Forelimb muscle (tissue), 1 donor: ENCODE measurements around the gene SERPINA12. TPM values are rescaled to one million over a fixed set of nuclear protein-coding genes. Genes with fewer than 3 reads are reported as not detected.
"Not testable (repeated sequence)": the region's sequence is repeated elsewhere in the genome, so short reads cannot be mapped to it uniquely, and the experiment has no call there.

Experiments
- DNase-seq: peaks from one replicate; pipeline ENCODE4 v3.0.0-alpha.2; 2013; ENCODE audit warnings: low read depth
- polyA plus RNA-seq: library from polyadenylated mRNA; unstranded; fragments of 120-200 nt; gene quantifications from one replicate; pipeline ENCODE4 v1.2.1, GENCODE V29; 2013; ENCODE audit not compliant: insufficient read length

SERPINA12 gene
- polyA plus RNA-seq, 1 donor: not detected

GRCh38 chr14:94489336-94489735 lies 19.9 kb downstream of the SERPINA12 start:
- DNase-seq: no peak

DNA sequence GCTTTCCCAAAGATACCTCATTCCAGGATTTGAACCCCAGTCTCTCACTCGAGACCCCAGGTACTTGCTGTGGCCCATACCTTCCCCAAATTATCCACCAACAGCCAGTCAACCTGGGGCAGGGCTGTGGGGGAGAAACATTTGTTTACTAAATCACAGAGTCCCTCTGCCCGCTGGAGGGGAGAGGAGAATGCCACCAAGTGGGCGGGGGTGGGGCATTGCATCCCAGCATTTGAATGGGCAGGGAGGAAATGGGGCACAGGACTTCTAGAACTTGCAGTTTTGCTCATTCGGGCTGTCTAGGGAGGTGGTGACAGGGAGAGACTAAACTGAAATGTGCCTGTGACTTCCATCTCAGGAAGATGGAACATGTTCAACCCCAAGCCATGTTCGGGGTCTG lies 22.4 kb downstream of the SERPINA12 start:
- DNase-seq: no peak

GRCh38 chr14:94485944-94486841 lies 23.1 kb downstream of the SERPINA12 start:
- no peak for DNase-seq

DNA sequence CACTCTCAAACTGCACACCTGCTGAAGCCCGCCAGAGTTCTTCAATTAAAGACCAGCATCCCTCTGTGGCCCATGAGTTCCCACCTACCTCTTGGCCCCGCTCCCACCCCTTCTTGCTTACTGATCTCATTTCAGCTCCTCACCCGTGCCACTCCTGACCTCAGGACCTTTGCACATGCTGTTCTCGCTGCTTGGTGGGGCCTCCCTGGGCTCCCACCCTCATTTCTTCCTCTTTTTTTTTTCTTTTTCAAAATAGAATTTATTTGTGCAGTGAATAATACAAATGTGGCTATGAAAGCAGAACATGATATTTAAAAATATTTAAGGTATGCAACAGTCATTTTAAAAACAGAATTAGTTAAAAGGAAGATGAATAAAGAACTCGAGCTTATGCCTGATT lies 24.8 kb downstream of the SERPINA12 start:
- no peak for DNase-seq

DNA sequence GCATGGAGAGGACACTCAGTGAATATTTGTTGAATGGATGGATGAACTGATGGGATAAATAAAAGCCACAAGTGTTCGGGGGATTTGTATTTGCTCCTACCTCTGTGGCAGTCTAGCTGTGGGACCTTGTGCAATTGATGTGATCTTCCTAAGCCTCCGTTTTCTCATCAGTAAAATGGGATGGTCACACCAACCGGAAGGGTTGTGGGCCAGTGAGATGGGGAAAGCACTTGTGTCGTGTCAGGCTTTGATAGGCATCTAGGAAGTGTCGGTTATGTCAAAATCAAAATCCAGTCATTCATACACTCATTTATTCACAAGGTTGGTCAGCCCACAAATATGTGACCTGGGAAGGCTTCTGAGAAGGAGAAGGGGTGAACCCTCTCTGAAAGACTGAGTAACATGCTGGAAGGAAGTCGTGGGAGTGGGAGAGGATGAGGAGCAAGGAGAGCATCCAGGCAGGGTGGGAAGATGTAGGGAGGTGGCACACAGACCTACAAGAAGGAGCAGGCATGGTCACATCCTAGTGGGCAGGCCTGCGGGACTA lies 25.5 kb downstream of the SERPINA12 start:
- DNase-seq: no peak

DNA sequence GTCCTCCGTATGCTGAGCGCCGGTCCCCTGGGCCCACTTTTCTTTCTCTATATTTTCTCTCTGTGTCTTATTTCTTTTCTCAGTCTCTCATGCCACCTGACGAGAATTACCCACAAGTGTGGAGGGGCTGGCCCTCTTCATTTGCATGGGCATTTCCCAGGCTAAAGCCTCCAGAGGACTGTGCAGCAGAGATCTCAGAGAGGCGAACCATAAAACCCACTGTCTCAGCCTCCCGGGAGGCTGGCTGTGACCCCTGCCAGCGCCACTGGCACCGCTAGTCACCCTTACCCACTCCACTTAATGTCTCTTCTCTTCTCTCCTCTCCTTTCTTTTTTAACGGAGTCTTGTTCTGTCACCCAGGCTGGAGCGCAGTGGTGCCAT lies 26.2 kb downstream of the SERPINA12 start:
- no peak for DNase-seq

DNA sequence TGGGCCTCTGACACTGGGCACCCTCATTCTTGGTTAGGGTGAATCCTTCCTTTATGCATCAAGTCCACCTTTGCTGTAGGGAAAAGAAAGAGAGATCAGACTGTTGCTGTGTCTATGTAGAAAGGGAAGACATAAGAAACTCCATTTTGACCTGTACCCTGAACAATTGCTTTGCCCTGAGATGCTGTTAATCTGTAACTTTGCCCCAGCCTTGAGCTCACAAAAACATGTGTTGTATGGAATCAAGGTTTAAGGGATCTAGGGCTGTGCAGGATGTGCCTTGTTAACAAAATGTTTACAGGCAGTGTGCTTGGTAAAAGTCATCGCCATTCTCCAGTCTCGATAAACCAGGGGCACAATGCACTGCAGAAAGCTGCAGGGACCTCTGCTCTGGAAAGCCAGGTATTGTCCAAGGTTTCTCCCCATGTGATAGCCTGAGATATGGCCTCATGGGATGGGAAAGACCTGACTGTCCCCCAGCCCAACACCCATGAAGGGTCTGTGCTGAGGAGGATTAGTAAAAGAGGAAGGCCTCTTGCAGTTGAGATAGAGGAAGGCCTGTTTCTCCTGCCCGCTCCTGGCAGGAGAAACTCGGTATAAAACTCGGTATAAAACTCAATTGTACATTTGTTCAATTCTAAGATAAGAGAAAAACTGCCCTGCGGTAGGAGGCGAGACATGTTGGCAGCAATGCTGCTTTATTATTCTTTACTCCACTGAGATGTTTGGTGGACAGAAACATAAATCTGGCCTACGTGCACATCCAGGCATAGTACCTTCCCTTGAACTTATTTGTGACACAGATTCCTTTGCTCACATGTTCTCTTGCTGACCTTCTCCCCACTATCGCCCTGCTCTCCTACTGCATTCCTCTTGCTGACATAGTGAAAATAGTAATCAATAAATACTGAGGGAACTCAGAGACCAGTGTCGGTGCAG lies 26.9 kb downstream of the SERPINA12 start:
- DNase-seq: not testable (repeated sequence)

GRCh38 chr14:94481468-94482131 lies 27.7 kb downstream of the SERPINA12 start:
- no peak for DNase-seq

DNA sequence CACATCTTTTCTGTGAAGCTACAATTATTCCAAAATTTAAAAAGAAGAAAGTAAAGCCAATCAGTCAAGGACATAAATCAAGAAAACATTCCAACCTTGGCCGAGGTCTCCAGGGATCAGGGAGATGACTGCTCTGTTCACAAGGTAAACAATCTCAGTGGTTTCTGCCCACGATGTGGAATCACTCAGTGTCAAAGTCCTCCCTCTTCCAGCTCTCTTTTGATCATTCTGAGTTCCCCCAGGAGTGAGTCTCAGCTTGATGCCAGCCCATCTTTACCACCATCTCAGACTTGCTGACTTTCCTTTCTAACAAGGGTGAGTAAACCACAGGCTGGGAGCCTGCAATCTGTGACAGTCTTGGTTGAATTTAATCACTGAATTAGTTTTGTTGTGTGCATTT lies 28.5 kb downstream of the SERPINA12 start:
- DNase-seq: no peak

- DNase-seq: no peak
Observed at GRCh38 chr14:94478420-94478819, 30.8 kb downstream of the SERPINA12 start.

DNA sequence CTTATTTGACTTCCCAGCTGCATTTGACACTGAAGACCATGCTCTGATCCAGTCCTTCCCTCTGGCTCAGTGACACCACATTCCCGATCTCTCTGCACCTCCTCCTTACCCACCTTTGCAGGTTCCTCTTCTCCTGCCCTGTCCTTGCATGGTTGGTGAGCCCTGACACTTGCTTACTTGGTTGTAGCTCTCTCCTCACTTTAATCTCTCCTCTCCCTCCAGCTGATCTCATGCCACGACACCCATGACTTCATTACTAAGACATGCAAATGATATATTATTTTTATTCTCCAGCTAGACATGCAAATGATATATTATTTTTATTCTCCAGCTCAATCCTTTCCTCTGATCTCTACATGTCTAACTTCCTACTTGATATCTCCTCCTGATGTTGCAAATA lies 33.2 kb downstream of the SERPINA12 start, which contains the start of gene SERPINA9:
Gene SERPINA9, minus strand, starts transcription at position 175 of the 400 bp plus-strand sequence. CDS start 6,357 bp downstream, outside the sequence.
- no peak for DNase-seq

- DNase-seq: no peak
Observed at GRCh38 chr14:94474581-94475031, 34.7 kb downstream of the SERPINA12 start.

- no peak for DNase-seq
Observed at GRCh38 chr14:94473666-94474410, 35.4 kb downstream of the SERPINA12 start.

- DNase-seq: no peak
Observed at GRCh38 chr14:94472842-94473241, 36.4 kb downstream of the SERPINA12 start.

GRCh38 chr14:94471045-94471444 lies 38.2 kb downstream of the SERPINA12 start:
- no peak for DNase-seq

- no peak for DNase-seq
Observed at GRCh38 chr14:94470311-94470710, 39.0 kb downstream of the SERPINA12 start.

DNA sequence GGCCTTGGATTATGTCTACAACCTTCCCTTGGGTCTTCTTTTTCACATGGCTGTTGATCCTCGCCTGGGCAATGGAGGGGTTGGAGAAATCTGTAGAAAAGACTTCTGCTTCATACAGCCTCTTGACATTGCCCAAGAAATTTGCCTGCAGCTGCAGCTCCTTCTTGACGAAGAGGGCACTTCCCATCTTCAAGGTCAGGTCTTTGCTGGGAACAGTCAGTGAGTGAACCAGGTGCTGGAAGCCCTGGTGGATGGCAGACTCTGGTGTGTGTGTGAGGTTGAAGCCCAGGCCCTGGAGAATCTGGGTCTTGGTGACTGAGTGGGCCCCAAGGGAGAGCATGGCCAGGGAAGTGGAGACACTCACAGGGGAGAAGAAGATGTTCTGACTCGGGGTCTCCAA lies 40.0 kb downstream of the SERPINA12 start:
- DNase-seq: no peak

- no peak for DNase-seq
Observed at GRCh38 chr14:94467728-94468520, 41.3 kb downstream of the SERPINA12 start.

DNA sequence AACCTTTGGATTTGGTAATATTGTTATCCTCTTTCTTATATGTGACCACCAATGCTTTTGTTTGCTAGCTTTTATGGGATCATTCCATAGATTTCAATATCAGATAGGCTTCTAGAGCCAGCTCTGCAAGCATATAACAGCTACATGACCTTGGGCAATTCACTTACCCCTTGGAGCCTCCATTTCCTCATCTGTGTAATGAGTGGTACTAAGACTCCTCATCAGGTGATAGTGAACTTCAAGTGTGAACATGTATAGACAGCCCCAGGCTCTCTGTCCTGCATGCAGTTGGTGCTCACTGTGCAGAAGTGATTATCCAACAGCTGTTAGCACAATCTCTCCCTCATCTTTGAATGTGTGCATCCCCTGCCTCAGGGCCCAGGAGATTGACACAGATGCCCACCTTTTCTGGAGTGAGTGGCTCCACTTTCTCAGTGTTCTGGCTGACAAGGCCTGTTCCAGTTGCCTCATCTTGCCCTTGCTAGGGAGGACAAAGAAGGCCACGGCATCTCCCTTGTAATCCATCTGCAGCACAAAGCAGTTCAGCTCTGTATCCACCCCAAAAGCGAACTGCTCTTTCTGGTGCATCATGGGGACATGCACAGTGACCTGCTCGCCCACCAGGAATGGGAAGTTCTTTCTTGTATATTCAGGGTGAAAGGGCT lies 42.4 kb downstream of the SERPINA12 start:
- no peak for DNase-seq
